OCI-LY1 (cell line): ENCODE results near the gene HSF5.

Experiments used
- CTCF ChIP-seq: fragments of 200-600 bp; sonication (generic), shearing (Covaris generic); IDR thresholded peaks from 2 replicates; pipeline ENCODE4 v1.5.1; 2017; ENCODE audit warnings: mild to moderate bottlenecking, antibody characterized with exemption, low read length, moderate library complexity, mixed read lengths
- EZH2 ChIP-seq: fragments of 200-600 bp; sonication (generic), shearing (Covaris generic); IDR thresholded peaks from 2 replicates; pipeline ENCODE4 v1.8.0; 2017; ENCODE audit warnings: borderline replicate concordance, mixed run types, mild to moderate bottlenecking, antibody characterized with exemption, low read length, moderate library complexity, mixed read lengths

DNA sequence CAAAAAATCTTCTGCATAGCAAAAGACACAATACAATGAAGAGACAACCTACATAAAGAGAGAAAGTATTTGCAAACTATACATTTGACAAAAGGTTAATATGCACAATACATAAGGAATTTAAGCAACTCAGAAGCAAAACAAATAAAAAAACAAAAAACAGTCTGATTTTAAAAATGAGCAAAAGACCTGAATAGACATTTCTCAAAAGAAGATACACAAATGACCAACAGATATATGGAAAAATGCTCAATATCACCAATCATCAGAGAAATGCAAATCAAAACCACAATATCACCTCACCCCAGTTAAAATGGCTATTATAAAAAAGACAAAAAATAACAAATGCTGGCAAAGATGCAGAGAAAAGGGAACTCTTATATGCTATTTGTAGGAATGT lies 32.7 kb downstream of the HSF5 start:
- TF ChIP-seq CTCF (no peak), EZH2 (no peak)
